ENCODE measurements around the gene CSDE1.

DNA sequence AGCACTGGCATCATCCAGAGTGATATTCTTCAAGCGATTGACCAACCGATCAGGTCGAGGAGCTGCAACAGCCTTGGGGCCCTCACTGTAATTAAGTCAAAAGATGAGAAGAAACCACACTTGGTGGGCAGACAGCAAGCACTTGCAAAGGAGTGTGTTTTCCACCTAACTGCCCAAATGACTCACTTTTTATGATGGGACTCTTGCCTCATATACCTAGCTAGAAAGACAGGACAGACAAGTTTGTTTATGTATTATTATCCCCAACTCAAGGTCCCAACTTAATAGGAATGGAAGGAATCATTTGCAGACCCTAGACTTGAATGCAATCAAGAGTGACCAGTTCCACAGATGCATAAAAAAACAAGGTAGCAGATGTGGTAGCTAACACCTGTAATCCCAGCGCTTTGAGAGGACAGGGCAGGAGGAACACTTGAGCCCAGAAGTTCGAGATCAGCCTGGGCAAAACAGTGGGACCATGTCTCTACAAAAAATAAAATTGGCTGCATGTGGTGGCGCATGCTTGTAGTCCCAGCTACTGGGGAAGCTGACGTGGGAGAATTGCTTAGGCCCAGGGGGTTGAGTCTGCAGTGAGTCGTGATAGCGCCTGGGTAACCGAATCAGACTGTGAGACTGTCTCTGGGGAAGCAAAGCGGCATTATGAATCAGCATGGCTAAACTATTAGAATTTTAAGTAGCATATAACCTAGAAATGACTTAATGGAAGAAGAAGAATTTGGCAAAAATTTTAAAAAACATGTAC, 38.9 kb downstream of the CSDE1 start:
- no peak for TF ChIP-seq TAF1 (IDR thresholded peaks at IDR 0.05; ENCODE audit: borderline replicate concordance, low read depth, low read length)
- TF ChIP-seq POLR2A (IDR thresholded peaks at IDR 0.05; ENCODE audit: low read depth, low read length), result no peak
- no peak for TF ChIP-seq POLR2AphosphoS5 (IDR thresholded peaks at IDR 0.05; ENCODE audit: low read depth, low read length)
